ENCODE measurements around the gene NOL9. TPM values are rescaled to one million over a fixed set of nuclear protein-coding genes. Genes with fewer than 3 reads are reported as not detected.

The NOL9 gene
- total and polyA plus RNA-seq, 2 of the 13 experiments (the other 11 are each of a cell fraction or from before 2014, with no cell fraction given), result 18.0 to 24.7 TPM

DNA sequence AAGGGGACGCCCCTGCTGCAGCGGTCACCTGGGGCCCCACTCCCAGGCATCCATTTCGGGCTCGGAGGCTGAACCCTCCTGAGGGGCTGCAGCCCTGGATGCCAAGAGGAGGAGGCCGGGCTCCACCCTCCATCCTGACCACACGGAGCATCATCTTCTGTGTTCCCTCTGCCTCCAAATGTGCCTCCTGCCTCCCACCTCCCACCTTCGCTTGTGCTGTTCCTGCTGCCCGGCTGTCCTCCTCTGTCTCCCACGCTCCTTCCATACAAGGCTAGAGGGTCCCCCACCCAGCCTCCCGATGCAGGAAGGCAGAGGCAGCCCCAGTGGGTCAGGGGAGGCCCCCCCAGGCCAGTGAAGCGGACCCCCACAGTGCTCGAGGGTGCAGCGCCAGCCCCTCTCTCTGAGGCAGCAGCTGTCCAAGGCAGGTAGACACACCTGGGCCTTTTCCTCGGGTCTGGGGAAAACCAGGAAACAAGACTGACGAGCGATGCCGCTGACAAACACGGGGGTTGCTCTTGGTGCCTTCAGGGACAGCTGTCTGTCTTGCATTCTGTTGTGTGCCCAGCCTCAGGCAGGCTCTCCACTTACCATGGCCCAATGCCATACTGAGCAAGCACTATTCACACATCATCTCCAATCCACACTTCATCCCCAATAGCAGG is 46.0 kb downstream of the NOL9 start:
- H3K27me3 ChIP-seq (ENCODE audit: control insufficient read depth in 1 of 2, insufficient read depth in 2 of 2, low read length in 2 of 2), result peaks cover 23 to 49% of the 10 kb centered on the region in 2 experiments; a peak in 4 of 5 replicates
- no peaks in the 10 kb centered on the region for H3K79me2 ChIP-seq (ENCODE audit: insufficient read depth, low read length)
- no peaks in the 10 kb centered on the region for H3K9me3 ChIP-seq (ENCODE audit: low read length)
- H3K9ac ChIP-seq (ENCODE audit: insufficient read depth, low read depth, low read length), result no peak overlapping the region
- in situ Hi-C loops (cut with HindIII; ENCODE audit: extremely low pct_ligation_motif_present, low pct_unique_long_range_greater_than_20kb) (no loop called here), intact Hi-C loops (cut with micrococcal nuclease; ENCODE audit: unreplicated experiment) (no loop called here)
- no TSS peak for BruUV-seq (replicated peaks)
- no peak for DNase-seq (ENCODE audit: low spot score)
- WGBS (ENCODE audit: low lambda C conversion rate), result 36% methylated on average over 5 of the region's 18 CpGs
- ATAC-seq, result no peak
- no peak overlapping the region for H2AFZ ChIP-seq (ENCODE audit: low read length)
- ChIA-PET POLR2A (interaction anchor here (0.6 to 1.3 kb wide), 2 partner anchors 9 to 15 kb away, joined by 3 to 5 read pairs; no protein-coding TSS in a partner anchor), CTCF (ENCODE audit: low intra/inter-chr PET ratio, low total read pairs) (no interaction called here)
- H4K20me1 ChIP-seq (ENCODE audit: insufficient read depth, low read length), result no peaks in the 10 kb centered on the region
- no peak for TF ChIP-seq ZNF274 (CRISPR knock-in tag; IDR thresholded peaks at IDR 0.05)
- TF ChIP-seq NFKB2 (CRISPR knock-in tag; IDR thresholded peaks at IDR 0.05; ENCODE audit: borderline replicate concordance), result no peak
- TF ChIP-seq ETV6 (CRISPR knock-in tag; conservative IDR thresholded peaks at IDR 0.05), result no peak
- no peak for TF ChIP-seq ZNF619 (CRISPR knock-in tag; IDR thresholded peaks at IDR 0.05)
- no peak for TF ChIP-seq MBNL3 (CRISPR knock-in tag; conservative IDR thresholded peaks at IDR 0.05)
- TF ChIP-seq ZUFSP (CRISPR knock-in tag; IDR thresholded peaks at IDR 0.05; ENCODE audit: borderline replicate concordance), result no peak
- no peak for TF ChIP-seq ATM (IDR thresholded peaks at IDR 0.05; ENCODE audit: borderline replicate concordance)
- TF ChIP-seq EZH2 (conservative IDR thresholded peaks at IDR 0.05; ENCODE audit: low read depth, low read length), result no peak
- TF ChIP-seq DPF2 (CRISPR knock-in tag; IDR thresholded peaks at IDR 0.05; ENCODE audit: borderline replicate concordance, low read depth), result no peak
- no peak for TF ChIP-seq FOSL1 (CRISPR knock-in tag; IDR thresholded peaks at IDR 0.05; ENCODE audit: borderline replicate concordance)
- no peak for TF ChIP-seq JDP2 (CRISPR knock-in tag; IDR thresholded peaks at IDR 0.05; ENCODE audit: borderline replicate concordance)
- no peak for TF ChIP-seq FOXJ3 (CRISPR knock-in tag; IDR thresholded peaks at IDR 0.05; ENCODE audit: borderline replicate concordance)
- TF ChIP-seq ZNF317 (CRISPR knock-in tag; IDR thresholded peaks at IDR 0.05), result no peak
- TF ChIP-seq NCOR1 (IDR thresholded peaks at IDR 0.05; ENCODE audit: borderline replicate concordance, low read length), result no peak
- no peak for TF ChIP-seq ZNF18 (CRISPR knock-in tag; IDR thresholded peaks at IDR 0.05; ENCODE audit: insufficient replicate concordance)
- no peak for TF ChIP-seq POGZ (CRISPR knock-in tag; IDR thresholded peaks at IDR 0.05)
- TF ChIP-seq ZNF841 (CRISPR knock-in tag; IDR thresholded peaks at IDR 0.05; ENCODE audit: borderline replicate concordance), result no peak
- TF ChIP-seq, protein P1, sequence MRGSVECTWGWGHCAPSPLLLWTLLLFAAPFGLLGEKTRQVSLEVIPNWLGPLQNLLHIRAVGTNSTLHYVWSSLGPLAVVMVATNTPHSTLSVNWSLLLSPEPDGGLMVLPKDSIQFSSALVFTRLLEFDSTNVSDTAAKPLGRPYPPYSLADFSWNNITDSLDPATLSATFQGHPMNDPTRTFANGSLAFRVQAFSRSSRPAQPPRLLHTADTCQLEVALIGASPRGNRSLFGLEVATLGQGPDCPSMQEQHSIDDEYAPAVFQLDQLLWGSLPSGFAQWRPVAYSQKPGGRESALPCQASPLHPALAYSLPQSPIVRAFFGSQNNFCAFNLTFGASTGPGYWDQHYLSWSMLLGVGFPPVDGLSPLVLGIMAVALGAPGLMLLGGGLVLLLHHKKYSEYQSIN (CRISPR knock-in tag; IDR thresholded peaks at IDR 0.05; ENCODE audit: borderline replicate concordance), result no peak
- no peak overlapping the region for H3K4me3 ChIP-seq (replicated peaks in 1 of 3; ENCODE audit: insufficient read depth in 1 of 3, low read depth in 2 of 3, low read length in 3 of 3)
- no peaks in the 10 kb centered on the region for H3K36me3 ChIP-seq (replicated peaks in 1 of 2; ENCODE audit: control insufficient read depth in 1 of 2, insufficient read depth in 2 of 2, low read length in 2 of 2)
- H3K27ac ChIP-seq (ENCODE audit: extremely low read length, insufficient read depth, low read length), result no peak overlapping the region
- no peak for FAIRE-seq
- peaks cover 70% of the 10 kb centered on the region for H3K4me1 ChIP-seq (ENCODE audit: insufficient read depth, low read length)
- H3K4me2 ChIP-seq (ENCODE audit: low read depth, low read length), result no peak overlapping the region
